EL (cell line): ENCODE data around the gene NTSR1.
A peak's percentile ranks its signal among the peaks of the same experiment; 100 is the strongest.

Experiments
- DNase-seq: peaks from one replicate; pipeline ENCODE4 v3.0.0-alpha.2; 2016

NTSR1 gene

DNA sequence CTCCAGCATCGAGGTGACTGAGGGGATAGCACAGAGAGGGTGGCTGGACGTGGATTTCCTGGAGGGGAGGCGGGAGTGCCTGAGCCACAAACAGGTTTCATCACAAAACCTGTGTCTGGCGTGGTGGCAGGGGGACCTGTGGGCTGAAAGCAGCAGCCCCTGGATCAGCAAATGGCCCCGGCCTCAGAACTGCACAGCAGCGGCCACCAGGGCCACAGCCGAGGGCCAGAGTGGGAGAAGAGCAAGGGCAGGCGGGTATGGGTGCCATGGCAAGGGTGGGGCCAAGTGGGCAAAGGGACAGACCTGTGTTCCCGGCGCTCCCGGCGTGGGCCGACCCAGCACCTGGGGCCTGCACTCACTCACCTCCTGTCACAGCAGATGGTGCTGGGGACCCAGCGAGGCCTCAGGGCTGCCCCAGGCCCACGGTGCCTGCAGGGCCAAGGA, 19.0 kb downstream of the NTSR1 start:
- no peak for DNase-seq

DNA sequence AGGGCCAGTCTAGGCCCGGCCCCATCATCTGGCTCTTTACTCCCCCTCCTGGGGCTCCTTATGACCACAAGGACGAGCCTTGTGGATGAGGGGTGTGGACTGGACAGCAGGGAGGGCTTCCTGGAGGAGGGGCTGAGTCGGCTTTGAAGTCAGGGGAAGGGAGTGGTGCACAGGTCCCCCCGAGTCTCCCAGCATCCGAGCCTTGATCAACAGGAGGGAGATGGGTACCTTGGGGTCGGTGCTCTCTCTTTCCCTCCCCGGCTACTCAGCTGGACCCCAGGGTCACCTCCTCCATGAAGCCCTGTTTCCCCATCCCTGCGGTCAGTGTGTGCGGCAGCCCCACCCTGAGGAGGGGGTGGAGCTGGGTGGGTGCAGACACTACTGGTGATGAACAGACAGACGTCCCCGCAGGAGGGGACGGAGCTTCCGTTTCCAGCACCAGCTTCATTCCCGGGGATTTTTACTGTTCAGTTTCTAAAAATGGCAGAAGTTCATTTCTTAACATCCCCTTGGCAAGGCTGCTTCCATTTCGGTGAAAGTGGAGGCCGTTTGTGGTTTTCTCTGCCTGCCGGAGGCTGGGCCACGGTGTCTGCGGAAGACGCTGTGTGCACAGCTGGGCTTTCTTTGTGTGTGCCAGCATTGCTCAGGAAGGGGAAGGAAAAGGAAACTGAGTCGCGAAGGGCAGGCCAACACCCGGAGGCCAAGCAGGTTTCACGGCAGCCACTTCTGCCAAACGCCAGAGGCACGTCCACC, 19.6 kb downstream of the NTSR1 start:
- no peak for DNase-seq

DNA sequence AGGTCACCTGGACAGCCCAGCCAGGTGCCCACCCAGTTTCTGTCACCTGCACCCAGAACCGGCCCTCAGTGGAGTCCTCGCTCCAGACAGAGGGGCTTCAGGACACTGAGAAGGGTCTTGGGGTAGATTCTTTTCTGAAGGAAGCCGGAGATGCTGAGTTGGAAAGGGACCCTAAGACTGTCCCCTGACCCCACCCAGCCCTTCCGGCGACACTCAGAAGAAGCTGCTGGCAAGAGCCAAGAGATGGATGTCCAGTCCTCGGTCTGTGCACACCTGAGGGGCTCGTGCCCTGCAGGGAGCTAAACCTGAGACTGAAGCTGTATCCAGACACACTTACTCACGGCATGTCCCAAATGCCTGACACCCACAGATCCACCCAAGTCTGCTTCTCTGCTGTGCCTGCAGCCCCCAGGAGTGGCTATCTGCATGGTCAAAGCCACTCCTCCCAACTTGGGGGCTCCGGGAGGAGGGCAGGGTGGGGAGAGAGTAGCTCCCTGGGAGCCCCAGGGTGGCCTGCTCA, 20.2 kb downstream of the NTSR1 start:
- DNase-seq = no peak

DNA sequence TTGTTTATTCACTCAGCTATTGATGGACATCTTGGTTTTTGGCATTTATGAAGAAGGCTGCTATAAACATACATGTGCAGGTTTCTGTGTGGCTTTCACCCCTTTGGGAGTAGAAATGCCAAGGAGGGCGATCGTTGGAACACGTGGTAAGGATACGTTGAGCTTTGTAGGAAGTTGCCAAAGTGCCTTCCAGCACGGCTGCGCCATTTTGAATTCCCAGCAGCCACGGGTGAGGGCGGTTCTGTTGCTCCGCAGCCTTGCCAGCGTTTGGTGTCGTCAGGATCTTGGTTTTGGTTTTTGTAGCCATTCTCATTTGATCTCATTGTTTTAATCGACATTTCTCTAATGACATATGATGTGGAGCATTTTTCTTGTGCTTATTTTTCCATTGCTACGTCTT, 21.8 kb downstream of the NTSR1 start:
- no peak for DNase-seq

DNA sequence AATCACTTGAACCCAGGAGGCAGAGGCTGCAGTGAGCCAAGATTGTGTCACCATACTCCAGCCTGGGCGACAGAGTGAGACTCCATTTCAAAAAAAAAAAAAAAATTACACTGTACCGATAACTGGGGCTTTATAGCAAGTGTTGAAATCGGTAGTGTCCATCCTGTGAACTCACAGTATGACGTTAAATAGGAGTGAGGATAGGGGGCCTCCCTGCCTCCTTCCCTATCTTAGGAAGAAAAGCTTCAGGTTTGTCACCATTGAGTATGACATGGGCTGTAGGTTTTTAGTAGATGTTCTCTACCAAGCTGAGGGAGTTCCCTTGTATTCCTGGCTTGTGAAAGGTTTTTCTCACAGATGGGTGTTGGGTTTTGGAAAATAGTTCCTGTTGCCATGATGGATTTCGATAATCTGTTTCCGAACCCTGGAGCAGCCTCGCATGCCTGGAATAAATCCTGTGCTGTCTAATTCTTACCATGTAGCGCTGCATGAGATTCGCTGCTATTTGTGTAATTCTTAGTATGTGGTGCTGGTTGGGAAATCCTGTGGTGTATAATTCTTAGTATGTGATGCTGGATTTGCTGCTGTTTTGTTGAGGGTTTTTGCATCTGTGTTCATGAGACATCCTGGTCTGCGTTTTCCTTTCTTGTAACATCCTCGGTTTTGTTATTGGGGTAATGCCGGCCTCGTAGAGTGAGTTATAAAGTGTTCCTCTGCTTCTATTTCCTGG, 23.6 kb downstream of the NTSR1 start:
- no peak for DNase-seq

DNA sequence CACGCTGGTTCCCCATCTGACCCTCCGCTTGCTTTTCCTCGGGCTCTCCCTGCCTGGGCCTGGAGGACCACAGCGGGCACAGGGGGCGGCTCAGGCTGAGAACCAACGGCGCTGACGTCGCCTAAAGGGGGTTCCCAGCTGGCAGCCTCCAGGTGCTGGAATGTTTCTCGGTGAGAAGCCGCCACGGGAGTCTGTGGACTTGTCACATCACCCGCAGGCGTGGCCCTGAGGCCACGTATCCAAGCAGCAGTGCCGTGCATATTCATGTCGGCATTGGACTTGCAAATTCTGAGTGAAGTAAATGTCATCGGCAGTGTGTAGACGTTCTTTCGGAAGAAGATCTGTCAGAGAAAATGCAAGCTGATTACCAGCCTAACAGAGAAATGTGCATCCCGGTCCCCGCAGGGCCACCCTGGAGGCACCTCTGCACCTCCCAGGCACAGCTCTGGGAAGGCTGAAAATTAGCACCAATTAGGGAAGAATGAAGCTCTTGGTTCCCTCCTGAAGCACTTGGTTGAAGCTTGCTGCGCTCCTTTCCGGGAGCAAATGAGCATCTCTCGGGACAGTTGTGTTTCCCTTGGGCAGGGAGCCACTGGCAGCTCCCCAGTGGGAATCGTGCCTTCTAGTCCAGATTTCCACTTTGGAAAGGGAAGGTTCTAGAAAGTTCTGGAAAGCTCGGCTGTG, 24.3 kb downstream of the NTSR1 start:
- no peak for DNase-seq

DNA sequence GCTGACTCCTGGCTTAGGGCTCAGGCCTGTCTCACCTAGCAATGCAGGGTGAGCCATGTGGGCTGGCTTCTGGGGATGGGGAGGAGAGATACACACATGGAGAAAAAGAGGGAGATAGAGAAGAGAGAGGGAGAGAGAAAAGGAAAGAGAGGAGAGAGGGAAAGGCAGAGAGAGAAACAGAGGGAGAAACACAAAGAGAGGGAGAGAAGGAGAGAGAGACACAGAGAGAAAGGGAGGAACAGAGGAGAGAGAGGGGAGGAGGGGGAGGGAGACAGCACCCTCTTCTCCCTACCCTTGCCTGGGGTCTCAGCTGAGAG, 24.8 kb downstream of the NTSR1 start:
- no peak for DNase-seq

DNA sequence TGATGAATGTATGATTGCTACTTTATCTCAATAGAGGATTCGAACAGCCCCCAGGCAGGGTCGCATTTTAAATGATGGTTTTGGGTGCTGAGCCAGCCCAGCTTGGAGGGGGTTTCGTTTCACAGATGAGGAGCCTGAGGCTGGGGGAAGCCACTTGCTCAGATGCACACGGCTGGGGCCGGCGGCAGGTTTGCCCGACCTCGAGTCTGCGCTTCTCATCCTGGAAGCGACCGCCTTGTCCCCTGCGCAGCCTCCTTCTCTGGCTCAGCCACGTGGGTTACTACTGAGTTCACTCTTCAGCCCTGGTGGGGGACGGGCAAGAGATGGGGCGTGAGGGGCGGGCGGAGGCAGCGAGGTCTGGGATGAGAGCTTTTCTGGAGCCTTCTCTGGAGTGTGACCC, 25.3 kb downstream of the NTSR1 start:
- DNase-seq = no peak

DNA sequence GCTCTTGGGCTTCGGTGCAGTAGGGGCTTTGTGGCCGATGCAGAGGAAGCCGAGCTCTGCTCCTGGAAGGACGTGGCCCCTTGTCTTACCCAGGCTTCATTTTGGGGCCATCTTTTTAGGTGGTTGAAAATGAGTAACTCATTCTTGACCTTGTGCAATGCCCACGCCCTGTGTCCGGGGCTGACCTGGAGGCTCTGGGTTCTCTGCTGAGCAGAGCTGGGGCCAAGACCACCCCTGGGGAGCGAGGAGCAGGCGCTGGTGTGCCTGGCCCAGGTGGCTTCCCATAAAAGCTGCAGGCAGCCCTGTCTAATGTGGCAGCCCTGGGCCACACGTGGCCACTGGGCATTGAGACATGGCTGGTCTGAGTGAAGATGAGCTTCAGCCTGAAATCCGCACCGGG, 25.7 kb downstream of the NTSR1 start:
- no peak for DNase-seq

DNA sequence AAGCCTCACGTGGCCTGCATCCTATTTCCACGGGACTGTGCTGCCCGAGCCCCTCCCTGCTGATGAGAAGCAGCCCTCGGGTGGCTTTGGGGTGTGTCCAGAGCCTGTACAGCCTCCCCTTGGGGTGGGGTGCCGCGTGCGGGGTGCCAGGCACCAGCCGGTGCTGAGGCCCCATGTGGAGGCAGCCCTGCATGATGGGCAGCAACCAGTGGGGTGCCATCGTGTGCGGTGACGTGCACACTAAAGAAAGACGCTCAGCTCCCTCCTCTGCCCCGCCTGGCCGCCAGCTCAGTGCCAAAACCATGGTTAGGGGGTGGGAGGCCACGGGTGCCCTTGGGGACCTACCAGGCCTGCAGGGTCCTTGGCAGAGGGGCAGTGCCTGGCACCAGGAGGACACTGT, 26.2 kb downstream of the NTSR1 start:
- DNase-seq = no peak

DNA sequence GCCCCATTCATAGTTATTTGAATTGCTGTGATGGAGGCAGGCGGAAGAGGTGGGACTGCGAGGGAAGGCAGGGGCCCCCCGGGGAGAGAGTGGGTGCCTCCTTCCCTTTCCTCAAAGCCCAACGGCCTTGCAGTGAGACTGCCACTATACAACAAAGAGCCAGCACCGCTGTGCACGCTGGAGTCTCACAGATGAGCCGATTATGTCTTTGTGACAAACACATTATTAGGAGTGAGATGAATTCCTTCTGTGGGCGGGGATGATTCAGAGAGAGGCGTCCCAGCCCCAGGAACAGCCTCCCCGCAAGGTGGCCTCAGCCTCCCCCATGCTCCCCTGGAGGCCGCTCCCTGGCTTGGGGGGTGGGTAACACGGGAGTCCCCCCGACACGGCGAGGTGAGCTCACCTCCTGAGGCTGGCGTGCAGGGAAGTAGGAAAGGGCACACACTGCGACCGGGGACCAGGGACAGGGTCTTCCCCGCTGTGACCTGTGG, 26.7 kb downstream of the NTSR1 start:
- no peak for DNase-seq

DNA sequence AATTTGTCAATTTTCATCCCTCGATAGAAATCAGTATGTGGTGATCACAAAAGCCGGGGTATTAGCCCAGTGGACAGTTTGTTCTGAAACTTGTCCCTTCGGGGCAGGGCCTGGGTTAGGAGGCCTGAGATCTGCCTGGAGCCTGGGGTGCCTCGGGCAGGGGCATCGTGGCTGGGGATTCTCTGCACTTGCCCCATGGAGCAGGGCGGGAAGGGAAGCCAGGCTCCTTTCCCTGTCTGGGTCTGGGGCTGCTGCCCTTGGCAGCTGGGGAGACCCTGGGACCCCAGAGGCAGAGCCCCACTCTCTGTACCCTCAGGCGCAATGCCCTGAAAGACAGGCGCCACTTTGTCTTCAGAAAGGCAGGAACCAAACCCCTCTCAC, 27.4 kb downstream of the NTSR1 start:
- no peak for DNase-seq

DNA sequence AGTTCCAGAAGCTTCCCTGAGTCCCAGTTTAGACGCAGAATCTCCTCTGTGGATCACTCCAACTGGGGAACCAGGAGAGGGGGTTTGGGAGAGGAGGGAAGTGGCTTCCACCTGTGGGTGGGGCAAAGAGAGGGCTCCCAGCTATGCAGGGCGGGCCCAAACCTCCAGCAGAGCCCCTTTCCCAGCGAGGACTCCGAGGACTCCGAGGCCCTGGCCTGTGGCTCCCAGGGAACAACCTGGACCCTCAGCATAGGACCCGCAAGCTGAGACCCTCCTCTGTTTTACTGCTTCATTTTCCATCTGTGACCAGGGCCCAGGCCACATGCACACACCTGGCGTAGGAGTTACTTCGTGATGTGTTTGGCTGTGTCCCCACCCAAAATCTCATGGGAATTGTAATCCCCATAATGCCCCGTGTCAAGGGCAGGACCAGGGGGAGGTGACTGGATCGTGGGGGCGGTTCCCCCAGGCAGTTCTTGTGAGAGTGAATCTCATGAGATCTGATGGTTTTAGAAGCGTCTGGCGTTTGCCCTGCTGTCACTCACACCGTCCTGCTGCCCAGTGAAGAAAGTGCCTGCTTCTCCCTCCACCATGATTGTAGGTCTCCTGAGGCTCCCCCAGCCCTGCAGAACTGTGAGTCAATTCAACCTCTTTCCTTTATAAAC, 27.9 kb downstream of the NTSR1 start:
- no peak for DNase-seq

DNA sequence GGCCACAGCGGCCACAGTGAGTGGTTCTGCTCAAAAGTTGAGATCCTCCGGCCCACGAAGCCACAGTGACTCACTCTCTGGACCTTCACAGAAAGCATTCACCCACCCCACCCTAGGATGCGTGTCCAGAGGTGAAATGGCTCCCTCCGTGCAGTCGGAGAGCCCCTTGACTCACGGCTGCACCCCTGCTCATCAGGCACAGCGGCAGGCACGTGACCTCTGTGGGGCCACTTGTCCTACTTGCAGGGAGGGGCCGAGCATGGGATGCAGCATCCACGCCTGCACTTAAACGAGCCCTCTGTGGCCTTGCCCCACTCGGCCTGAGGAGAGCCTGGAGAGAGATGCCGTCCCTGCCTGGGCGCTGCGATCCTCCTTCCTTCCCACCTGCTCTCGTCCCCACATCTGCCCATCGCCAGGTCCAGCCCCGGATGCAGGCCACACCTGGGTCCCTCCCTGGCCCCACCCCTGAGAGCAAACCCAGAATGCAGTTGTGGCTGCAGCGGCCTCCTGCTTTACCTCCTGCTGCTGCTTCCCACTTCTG, 28.7 kb downstream of the NTSR1 start:
- DNase-seq = no peak

DNA sequence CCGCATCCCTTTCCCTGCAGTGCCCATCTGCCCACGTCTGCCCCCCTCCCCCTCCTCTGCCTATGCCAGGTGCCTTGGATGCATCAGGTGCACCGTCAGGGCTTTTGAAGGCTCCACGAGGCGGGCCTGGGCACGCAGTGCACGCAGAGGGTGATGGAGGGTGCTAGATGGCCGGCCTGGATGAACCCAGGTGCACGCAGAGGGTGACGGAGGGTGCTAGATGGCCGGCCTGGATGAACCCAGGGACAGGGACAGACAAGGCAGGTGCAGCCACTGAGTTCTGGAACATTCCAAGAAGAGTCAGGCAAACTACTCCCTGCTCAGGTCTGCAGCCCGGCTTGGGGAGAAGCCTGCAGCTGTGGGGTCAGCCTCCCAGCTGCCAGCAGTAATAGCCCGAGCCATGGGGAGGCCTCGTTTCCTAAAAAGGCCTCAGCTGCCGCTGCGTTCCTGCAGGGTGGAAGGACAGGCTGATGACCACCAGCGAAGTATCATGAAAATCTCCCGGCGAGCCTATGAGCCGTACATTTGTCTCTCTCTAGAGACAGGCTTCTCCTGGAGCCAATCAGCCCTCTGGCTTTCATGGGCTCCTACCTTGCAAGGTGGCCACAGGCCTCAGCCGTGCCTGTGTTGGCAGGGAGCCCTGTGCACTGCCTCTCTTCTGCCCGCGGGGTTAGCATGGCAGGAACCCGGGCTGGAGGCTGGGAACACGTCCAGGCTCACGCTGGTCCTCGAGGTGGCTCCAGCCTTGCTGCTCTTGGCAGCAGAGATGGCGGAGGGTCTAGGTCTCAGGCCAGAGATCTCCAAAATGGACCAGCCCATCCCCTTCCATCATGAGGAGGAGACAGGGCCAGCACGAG, 29.6 kb downstream of the NTSR1 start:
- DNase-seq = no peak

DNA sequence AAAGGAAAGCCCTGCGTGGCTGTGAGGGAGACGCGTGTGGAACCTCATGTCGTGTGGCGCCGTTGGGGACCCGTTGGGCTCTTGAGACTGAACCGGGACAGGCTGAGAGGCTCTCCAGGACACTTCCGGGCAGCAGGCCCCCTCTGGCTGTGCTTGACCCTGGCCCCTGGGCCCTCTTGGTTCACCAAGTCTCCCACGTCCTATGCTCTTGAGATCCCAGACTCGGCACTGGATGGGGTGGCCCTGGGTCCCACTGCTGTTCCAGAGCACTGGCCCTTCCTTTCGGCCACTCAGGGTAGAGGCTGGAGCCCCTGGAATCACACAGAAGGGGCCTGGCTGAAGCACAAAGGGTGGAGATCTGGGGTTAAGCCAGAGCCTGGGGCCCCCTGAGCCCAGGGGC, 30.4 kb downstream of the NTSR1 start:
- DNase-seq = no peak

DNA sequence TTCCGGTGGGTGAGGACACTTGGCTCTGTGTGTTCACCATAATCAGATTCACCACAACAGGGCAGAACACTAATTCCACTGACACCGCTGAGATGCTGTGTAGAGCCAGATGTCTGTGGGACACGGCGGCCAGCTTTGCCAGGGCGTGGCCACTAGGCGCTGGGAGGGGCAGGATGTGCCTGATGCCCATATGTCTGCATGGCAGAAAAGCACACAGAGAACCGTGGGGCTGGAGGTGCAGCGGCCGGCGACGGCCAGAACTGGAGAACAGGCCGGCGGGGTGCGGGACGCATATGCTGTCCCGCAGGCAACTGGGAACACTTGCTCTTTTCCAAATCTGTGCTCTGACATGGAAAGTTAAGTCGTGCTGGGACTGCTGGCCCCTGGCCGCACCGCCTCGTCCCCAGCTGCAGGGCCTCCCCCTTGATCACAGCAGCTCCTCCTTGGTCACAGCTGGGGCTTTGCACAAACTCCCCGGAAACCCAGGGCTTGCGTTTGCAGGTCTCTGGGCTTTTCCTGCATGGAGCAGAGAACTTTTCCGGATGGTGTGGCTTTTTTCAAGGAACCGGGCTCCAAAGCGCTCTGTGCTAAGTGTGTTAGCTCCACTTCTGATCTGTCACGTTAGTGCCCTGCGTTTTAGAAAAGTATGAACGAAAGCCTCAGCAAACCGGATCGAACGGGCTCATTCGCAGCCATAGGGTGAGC, 31.1 kb downstream of the NTSR1 start:
- peak; percentile 54 for DNase-seq

DNA sequence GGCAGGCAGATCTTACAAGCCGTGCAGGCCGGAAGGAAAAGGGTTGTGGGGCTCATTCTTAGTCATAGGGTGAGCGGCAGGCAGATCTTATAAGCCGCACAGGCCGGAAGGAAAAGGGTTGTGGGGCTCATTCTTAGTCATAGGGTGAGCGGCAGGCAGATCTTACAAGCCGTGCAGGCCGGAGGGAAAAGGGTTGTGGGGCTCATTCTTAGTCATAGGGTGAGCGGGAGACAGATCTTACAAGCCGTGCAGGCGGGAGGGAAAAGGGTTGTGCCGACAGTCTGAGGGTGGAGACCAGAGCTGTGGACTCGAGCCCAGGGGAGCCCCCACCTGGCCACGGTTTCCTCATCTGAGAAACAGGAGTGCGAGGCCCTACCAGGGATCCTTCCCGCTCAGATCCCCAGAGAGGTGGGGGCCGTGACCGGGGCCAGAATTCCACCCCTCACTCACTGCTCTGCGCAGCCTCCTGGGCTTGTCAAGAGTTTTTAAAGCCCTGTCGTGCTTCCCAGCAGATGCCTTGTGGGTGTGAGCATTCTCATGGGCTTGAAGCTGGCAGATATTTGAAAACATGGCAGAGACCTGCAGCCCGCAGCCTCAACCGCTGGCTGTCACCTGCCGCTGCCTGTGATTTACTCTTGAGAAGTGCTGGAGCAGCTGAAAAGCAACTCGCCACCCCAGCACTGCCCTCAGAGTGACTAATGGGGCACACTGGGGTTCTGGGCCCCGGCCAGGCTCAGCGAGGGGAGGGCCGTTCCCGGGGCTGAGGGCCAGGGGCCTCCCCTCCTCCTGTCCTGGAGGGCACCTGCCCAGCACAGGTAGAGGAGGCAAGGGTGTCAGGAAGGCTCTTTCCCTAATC, 31.9 kb downstream of the NTSR1 start:
- peak; percentile 96 for DNase-seq

DNA sequence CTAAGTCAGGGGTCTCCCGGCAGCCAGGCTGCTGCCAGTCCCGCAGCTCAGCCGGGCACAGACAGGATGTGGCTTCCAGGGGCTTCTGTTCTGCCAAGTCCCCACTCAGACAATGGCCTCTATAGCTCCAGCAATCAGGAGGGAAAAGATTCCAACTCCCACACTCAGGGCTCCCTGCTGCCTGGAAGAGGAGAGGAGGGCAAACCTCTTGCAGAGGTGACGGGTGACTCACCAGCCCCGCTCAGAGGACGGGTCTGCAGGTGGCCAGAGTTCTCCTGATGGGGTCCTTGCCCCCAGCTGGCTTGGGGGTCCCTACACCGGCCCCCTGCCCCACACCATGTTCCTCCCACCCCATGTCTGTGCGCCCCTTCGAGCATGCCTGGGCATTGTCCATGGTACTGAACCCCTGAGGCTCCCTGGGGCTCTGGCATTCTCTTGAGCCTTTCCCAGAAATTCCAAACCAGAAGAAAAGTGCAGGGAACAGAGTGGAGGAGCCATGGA, 32.6 kb downstream of the NTSR1 start:
- DNase-seq = peak; percentile 38
